ENCODE measurements around the gene TBC1D19. TPM values are rescaled to one million over a fixed set of nuclear protein-coding genes. Genes with fewer than 3 reads are reported as not detected.

TBC1D19 gene
- total and polyA plus RNA-seq, 8 donors = 1.4 to 57.6 (median 5.1) TPM

DNA sequence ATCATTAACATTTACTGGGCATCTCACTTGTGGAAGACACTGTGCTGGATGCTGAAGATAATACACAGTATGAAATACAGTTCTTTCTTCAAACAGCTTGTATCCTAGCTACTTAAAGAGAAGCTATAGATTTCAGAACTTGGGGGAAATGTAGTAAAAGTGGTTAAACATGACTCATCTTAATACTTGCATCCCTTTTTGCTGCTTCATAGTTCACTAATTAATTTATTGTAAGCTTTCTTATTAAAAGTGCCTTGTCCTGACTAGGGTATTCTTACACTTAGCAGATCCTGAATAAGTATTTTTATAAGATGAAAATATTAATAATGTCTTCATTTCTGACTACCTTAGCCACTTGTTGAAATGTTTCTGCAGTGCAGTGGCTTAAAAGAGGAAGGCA lies 144.0 kb downstream of the TBC1D19 start:
- intact Hi-C loops (cut with DNase I; ENCODE audit: low total_unique reads) = no loop called here
- Histone ChIP-seq H3K4me3 (no peak overlapping the region), H3K27ac (no peak overlapping the region), H3K9me3 (no peaks in the 10 kb centered on the region), H3K27me3 (no peaks in the 10 kb centered on the region), H3K36me3 (peaks cover 0 to 16% (median 2%) of the 10 kb centered on the region in 4 donors), H3K4me1 (no peaks in the 10 kb centered on the region)
- DNase-seq = no peak
- TF ChIP-seq EP300 (IDR thresholded peaks at IDR 0.05) = no peak
- no peak for TF ChIP-seq POLR2A (IDR thresholded peaks at IDR 0.05)
- no peak for TF ChIP-seq POLR2AphosphoS5 (IDR thresholded peaks at IDR 0.05)
- TF ChIP-seq, protein P1, sequence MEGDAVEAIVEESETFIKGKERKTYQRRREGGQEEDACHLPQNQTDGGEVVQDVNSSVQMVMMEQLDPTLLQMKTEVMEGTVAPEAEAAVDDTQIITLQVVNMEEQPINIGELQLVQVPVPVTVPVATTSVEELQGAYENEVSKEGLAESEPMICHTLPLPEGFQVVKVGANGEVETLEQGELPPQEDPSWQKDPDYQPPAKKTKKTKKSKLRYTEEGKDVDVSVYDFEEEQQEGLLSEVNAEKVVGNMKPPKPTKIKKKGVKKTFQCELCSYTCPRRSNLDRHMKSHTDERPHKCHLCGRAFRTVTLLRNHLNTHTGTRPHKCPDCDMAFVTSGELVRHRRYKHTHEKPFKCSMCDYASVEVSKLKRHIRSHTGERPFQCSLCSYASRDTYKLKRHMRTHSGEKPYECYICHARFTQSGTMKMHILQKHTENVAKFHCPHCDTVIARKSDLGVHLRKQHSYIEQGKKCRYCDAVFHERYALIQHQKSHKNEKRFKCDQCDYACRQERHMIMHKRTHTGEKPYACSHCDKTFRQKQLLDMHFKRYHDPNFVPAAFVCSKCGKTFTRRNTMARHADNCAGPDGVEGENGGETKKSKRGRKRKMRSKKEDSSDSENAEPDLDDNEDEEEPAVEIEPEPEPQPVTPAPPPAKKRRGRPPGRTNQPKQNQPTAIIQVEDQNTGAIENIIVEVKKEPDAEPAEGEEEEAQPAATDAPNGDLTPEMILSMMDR (IDR thresholded peaks at IDR 0.05) = no peak

DNA sequence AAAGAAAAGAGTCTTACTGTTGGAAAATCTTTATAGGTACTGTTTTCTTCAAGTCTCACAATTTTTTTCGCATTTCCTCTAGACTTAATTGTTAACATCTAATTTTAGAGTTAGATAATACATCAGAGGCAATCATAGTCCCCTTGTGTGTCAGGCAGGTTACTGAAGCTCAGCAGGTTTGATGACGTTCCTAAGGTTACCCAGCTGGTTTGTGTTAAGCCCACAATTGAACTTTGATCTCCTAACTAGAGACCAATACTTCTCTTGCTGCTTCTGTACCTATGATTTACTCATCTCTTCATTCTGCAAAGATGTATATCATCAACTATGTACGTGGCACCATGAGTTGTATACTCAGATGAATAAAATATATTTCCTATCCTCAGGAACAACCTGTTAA lies 145.1 kb downstream of the TBC1D19 start:
- no peak overlapping the region for H3K4me3 ChIP-seq
- H3K4me1 ChIP-seq = no peaks in the 10 kb centered on the region
- no peak for DNase-seq
- TF ChIP-seq, protein P1 (IDR thresholded peaks at IDR 0.05) = no peak
- TF ChIP-seq POLR2A (IDR thresholded peaks at IDR 0.05) (no peak), EP300 (IDR thresholded peaks at IDR 0.05) (no peak), POLR2AphosphoS5 (IDR thresholded peaks at IDR 0.05) (no peak)
- H3K27me3 ChIP-seq = no peaks in the 10 kb centered on the region
- H3K9me3 ChIP-seq = no peaks in the 10 kb centered on the region
- H3K27ac ChIP-seq = no peak overlapping the region
- intact Hi-C loops (cut with DNase I; ENCODE audit: low total_unique reads) = no loop called here
- WGBS, 5 donors = 84 to 88% (median 86%) methylated on average over 3 of the region's 3 CpGs
- peaks cover 0 to 14% (median 1%) of the 10 kb centered on the region in 4 donors for H3K36me3 ChIP-seq

DNA sequence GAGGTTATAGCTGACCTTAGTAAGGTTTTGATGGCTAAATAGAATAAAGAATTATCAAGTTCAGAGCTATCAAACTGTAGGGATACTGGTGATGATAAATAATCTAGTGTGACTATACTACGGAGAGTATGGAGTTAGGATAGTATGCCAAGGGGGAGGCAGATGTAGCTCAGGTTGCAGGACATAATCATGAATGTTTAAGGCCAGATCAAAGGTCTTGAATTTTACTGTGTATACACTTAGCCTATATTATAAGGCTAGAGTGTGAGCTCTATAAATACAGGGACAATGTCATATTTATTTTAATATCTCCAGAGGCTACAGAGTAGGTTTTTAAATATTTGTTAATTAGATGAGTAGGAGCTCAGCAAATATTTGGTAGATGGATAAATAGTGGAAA lies 145.7 kb downstream of the TBC1D19 start:
- intact Hi-C loops (cut with DNase I; ENCODE audit: low total_unique reads) = no loop called here

DNA sequence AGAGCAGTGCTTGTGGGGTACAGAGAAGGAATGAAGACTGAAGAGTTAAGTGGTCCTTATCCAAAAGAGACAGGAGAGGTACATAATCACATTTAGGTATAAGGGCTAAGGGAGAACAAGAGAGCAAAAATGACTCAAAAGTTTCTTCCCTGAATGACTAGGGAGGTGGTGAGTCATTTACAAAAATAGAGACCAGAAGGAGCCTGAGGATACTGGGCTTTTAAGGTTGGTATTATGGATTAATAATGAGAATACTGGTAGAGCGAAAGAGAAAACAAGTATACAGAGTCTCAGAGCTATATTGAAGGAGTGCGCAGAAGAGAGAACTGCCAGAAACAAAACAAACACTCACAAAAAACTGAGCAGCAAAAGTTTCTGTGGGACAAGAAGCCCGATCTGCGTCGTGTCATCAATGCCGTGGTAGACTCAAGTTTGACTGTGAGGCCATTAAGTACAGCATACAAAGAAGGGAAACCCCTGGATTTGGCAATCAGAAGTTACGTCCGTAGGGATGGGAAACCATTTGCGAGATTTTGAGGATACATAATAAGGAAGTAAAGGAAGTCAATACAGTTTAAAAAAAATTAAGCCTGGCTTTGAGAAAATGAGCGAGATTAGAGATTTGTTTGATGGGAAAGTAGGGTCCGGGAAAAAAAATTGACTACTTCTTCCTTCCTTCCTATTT lies 147.6 kb downstream of the TBC1D19 start:
- Histone ChIP-seq H3K4me1 (no peaks in the 10 kb centered on the region), H3K36me3 (peaks cover 0 to 7% (median 1%) of the 10 kb centered on the region in 4 donors), H3K9me3 (no peaks in the 10 kb centered on the region), H3K4me3 (no peak overlapping the region), H3K27me3 (no peaks in the 10 kb centered on the region), H3K27ac (no peak overlapping the region)
- no peak for TF ChIP-seq EP300 (IDR thresholded peaks at IDR 0.05)
- TF ChIP-seq, protein P1 (IDR thresholded peaks at IDR 0.05) = no peak
- TF ChIP-seq POLR2A (IDR thresholded peaks at IDR 0.05) = no peak
- no peak for TF ChIP-seq POLR2AphosphoS5 (IDR thresholded peaks at IDR 0.05)
- no peak for DNase-seq
- intact Hi-C loops (cut with DNase I; ENCODE audit: low total_unique reads) = no loop called here
- 75 to 91% (median 80%) methylated on average over 11 of the region's 11 CpGs for WGBS, 5 donors

More for the DNA sequence above, 145.7 kb downstream of the TBC1D19 start:
- H3K9me3 ChIP-seq = no peaks in the 10 kb centered on the region
- no peak for TF ChIP-seq POLR2A (IDR thresholded peaks at IDR 0.05)
- TF ChIP-seq, protein P1 (IDR thresholded peaks at IDR 0.05) = no peak
- TF ChIP-seq EP300 (IDR thresholded peaks at IDR 0.05) = no peak
- TF ChIP-seq POLR2AphosphoS5 (IDR thresholded peaks at IDR 0.05) = no peak
- no peak overlapping the region for H3K4me3 ChIP-seq
- H3K4me1 ChIP-seq = no peaks in the 10 kb centered on the region
- 0 to 2% (median 0%) methylated on average over 1 of the region's 1 CpG for WGBS, 5 donors
- no peak overlapping the region for H3K27ac ChIP-seq
- no peaks in the 10 kb centered on the region for H3K27me3 ChIP-seq
- H3K36me3 ChIP-seq = peaks cover 0 to 13% (median 1%) of the 10 kb centered on the region in 4 donors
- no peak for DNase-seq

Measured in stomach (tissue), 9 donors.